Subcutaneous adipose tissue (tissue), 4 donors: Measurements from ENCODE around the gene IFI27L2. TPM values are rescaled to one million over a fixed set of nuclear protein-coding genes. Genes with fewer than 3 reads are reported as not detected.

ENCODE experiments used
- total RNA-seq, 4 donors: library from RNA; depleted of rRNA; stranded (reverse); fragments of >200 nt; gene quantifications; one replicate each; pipeline ENCODE4 v1.1.0, GENCODE V29; 2016
- TF ChIP-seq, protein P1 (sequence below): fragments of 450-650 bp; IDR thresholded peaks from one replicate; pipeline ENCODE4 v1.5.1; 2016; ENCODE audit warnings: low read depth, mild to moderate bottlenecking, control low read depth, antibody characterized with exemption, moderate library complexity

Gene IFI27L2
- total RNA-seq, 4 donors from 2014 or later: 20.7 to 102 (median 85.3) TPM

DNA sequence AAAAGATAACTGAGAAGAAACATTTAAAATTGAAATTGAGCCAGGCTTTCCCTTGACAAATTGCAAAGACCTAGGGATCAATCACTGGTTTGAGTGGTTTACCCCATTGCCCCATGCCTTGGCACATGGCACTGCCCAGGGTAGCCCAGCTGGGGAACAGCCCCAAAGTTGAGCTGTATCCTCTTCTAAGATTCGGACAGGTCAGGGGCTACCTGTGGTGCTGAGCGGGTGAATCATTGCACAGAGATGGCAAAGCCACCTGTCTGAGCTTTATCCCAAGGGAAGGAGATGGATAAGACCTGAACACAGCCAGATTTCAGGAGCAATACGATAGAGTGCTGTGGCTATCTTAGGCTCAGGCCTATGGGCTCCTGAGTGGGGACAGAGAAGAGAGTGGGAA, 7.0 kb downstream of the IFI27L2 start:
- TF ChIP-seq, protein P1, sequence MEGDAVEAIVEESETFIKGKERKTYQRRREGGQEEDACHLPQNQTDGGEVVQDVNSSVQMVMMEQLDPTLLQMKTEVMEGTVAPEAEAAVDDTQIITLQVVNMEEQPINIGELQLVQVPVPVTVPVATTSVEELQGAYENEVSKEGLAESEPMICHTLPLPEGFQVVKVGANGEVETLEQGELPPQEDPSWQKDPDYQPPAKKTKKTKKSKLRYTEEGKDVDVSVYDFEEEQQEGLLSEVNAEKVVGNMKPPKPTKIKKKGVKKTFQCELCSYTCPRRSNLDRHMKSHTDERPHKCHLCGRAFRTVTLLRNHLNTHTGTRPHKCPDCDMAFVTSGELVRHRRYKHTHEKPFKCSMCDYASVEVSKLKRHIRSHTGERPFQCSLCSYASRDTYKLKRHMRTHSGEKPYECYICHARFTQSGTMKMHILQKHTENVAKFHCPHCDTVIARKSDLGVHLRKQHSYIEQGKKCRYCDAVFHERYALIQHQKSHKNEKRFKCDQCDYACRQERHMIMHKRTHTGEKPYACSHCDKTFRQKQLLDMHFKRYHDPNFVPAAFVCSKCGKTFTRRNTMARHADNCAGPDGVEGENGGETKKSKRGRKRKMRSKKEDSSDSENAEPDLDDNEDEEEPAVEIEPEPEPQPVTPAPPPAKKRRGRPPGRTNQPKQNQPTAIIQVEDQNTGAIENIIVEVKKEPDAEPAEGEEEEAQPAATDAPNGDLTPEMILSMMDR: no peak

DNA sequence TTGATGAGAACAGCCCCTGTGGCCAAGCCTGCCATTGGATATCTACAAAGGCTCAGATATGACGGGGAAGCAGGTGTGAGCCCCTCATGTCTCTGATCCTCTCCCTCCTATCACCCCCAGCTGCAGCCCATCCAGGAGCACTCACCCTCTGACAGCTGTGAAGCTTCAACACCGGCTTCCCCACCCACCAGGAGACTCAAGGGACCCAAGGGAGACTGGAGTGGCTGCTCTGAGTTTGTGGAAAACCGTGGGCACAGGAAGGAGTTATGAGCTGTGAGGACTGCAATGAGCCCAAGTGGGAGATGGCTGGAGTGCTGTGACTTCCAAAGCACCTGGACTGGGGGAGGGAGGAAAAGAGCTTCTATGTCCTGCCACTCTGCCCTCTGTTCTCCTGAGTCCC, 7.9 kb downstream of the IFI27L2 start:
- TF ChIP-seq, protein P1: no peak

DNA sequence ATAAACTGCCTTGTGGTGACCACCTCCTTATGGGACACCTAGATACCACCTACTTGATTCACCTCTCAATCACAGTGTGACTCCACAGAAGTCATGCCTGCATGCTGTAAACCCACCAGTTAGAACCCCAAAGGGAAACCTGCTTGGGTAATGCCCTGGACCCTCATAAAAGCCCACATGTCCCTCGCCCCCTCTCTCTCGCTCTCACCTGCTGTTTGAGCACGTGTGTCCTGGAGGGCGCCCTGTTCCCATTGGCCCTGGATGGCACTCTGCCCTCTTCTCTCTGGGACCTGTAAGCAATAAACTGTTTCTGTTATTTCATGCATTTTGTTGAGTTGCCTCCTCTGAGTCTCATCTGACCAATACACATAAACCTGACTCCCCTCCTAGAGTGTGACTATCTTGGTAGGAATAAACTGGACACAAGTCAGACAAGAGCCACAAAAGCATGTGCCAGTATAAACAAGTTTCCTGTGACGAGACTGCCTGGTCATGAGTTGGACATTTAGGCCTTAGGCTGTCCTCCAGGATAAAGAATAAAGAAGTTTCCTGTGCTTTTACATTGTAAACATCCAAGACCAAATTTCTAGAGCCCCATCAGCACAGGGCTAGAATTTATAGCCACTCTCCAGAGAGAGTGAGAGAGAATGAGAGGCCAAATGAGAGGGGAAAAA, 8.6 kb downstream of the IFI27L2 start:
- TF ChIP-seq, protein P1: no peak

DNA sequence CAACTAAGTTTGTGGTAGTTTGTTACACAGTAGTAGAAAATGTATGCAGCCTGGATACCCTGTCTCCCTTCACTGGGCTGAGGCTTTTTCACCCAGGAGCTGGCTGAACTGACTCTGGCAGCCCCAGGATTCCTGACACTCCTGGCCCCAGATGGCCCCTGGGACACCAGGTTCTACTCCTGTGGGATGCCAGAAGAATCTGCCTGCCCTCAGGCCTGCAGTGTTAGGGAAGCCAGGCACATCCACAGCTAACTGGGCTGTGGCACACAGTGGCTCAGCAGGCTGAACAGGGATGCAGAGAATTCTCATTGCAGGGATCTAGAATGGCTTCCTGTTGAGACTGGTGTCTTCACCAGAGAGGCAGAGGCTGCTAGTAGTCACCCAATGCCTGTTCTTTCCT, 10.3 kb downstream of the IFI27L2 start:
- TF ChIP-seq, protein P1: no peak

DNA sequence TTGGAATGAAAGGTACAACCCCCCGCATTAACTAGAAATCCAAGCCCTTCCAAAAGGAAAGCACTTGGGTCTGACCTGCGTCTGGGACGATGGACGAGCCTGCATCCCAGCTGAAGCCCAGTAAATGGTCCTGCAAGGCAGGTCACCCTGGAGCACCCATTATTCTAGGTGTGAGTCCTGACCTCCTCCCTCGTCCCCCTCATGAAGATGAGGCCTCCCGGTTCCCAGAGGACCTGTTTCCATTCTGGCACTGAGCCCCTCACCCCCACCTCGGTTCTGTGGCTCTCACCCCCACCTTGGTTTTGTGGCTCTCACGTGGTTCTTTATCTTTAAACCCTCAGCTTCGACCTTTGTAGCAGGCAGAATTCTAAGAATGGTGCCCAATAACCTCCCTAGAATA, 11.5 kb downstream of the IFI27L2 start:
- TF ChIP-seq, protein P1: no peak

DNA sequence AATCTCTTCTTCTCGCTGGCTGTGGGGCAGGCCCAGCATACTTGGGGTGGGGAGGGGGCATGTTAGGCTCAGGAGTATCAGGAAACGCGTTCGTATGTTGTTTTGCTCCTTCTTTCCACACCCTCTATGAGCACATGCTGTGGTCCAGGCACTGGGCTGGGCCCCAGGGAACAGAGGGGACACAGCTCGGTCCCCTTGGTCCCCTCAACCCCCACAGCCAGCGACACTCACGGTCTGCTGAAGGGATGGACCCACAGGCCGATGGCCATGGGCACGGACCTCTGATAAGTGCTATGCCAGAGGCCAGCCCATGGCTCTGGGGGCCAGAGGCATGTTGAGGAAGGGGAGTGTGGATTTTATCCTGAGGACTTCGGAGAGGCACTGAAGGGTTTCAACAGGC, 12.7 kb downstream of the IFI27L2 start:
- TF ChIP-seq, protein P1: no peak

DNA sequence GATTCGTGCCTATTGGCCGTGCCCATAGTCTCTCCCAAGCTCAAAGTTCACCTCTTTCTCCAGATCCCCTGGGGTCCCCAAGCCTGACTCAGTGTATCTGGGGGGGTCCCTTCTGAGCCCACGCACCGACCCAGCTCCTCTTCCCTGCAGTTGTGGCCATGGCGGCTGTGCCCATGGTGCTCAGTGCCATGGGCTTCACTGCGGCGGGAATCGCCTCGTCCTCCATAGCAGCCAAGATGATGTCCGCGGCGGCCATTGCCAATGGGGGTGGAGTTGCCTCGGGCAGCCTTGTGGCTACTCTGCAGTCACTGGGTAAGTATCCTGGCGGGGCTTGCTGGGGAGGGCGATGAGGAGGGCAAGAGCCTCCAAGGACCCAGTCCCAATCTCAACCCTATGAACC, 13.8 kb downstream of the IFI27L2 start:
- TF ChIP-seq, protein P1: no peak
